Measurements from ENCODE around the gene PPBP.

PPBP gene

DNA sequence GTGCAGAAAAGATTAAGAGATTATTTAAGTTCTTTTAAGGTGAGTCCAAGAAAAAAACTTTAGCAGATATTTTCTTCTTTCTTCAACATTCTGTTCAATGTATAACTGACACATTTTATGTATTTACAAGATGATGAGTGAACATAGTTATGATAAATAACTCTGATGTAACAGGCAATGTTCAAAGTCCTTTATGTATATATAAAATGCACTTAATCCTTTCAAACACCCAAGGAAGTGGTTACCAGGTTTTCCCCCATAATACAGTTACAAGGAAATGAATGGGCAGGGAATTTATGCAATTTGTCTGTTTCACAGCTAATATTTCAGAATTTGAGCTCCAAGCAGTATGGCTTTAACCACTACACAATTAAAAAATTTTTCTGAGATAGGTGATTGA lies 42.3 kb upstream of the PPBP start:
- Histone ChIP-seq H3K27ac (no peak overlapping the region), H3K36me3 (replicated peaks) (no peaks in the 10 kb centered on the region), H3K27me3 (replicated peaks) (no peaks in the 10 kb centered on the region), H3K4me3 (ENCODE audit: low read depth, low read length) (no peak overlapping the region)
- in situ Hi-C loops (cut with HindIII; ENCODE audit: low pct_ligation_motif_present, low sequenced_read_pairs) = no loop called here
- TF ChIP-seq, protein P1, sequence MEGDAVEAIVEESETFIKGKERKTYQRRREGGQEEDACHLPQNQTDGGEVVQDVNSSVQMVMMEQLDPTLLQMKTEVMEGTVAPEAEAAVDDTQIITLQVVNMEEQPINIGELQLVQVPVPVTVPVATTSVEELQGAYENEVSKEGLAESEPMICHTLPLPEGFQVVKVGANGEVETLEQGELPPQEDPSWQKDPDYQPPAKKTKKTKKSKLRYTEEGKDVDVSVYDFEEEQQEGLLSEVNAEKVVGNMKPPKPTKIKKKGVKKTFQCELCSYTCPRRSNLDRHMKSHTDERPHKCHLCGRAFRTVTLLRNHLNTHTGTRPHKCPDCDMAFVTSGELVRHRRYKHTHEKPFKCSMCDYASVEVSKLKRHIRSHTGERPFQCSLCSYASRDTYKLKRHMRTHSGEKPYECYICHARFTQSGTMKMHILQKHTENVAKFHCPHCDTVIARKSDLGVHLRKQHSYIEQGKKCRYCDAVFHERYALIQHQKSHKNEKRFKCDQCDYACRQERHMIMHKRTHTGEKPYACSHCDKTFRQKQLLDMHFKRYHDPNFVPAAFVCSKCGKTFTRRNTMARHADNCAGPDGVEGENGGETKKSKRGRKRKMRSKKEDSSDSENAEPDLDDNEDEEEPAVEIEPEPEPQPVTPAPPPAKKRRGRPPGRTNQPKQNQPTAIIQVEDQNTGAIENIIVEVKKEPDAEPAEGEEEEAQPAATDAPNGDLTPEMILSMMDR (IDR thresholded peaks at IDR 0.05; ENCODE audit: low read depth, low read length, missing control alignments) = no peak
- no peak for DNase-seq

DNA sequence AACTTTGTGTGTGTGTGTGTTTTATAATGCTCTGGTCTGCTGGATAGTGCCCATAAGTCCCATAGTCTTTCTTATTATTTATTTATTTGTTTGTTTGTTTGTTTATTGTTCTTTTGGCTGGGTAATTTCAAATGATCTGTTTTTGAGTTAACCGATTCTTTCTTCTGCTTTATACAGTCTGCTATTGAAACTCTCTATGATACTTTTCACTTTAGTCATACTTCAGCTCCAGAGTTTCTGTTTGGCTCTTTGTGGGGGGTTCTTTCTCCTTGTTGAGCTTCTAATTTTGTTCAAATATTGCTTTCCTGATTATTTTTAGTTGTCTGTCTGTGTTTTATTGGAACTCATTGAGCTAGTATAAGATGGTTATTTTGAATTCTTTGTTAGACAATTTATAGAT lies 40.5 kb upstream of the PPBP start:
- TF ChIP-seq, protein P1 (IDR thresholded peaks at IDR 0.05; ENCODE audit: low read depth, low read length, missing control alignments) = no peak
- H3K4me3 ChIP-seq (ENCODE audit: low read depth, low read length) = no peak overlapping the region
- no peak for DNase-seq
- no peaks in the 10 kb centered on the region for H3K36me3 ChIP-seq (replicated peaks)
- in situ Hi-C loops (cut with HindIII; ENCODE audit: low pct_ligation_motif_present, low sequenced_read_pairs) = no loop called here
- no peak overlapping the region for H3K27ac ChIP-seq
- H3K27me3 ChIP-seq (replicated peaks) = no peaks in the 10 kb centered on the region

DNA sequence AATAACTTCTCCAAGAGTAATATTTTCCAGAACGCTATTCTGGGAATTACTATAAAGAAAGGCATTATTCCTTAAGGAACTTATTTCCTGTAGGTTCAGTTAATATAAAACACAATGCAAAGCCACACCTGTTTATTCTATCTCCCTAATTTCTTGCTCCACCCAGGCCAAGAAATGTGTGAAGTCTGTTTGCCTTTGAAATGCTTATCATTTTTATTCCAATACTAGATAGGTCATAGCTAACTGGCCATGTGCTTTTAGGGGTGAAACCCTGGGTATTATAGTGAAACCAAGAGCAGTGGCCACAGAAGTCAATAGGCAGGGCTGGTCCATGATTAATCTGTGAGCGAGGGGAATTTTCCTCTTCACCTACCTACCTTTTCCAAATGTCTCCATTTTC lies 35.7 kb upstream of the PPBP start:
- Histone ChIP-seq H3K36me3 (replicated peaks) (no peaks in the 10 kb centered on the region), H3K27me3 (replicated peaks) (no peaks in the 10 kb centered on the region), H3K27ac (no peak overlapping the region), H3K4me3 (ENCODE audit: low read depth, low read length) (no peak overlapping the region)
- DNase-seq = no peak
- TF ChIP-seq, protein P1 (IDR thresholded peaks at IDR 0.05; ENCODE audit: low read depth, low read length, missing control alignments) = no peak
- in situ Hi-C loops (cut with HindIII; ENCODE audit: low pct_ligation_motif_present, low sequenced_read_pairs) = no loop called here

DNA sequence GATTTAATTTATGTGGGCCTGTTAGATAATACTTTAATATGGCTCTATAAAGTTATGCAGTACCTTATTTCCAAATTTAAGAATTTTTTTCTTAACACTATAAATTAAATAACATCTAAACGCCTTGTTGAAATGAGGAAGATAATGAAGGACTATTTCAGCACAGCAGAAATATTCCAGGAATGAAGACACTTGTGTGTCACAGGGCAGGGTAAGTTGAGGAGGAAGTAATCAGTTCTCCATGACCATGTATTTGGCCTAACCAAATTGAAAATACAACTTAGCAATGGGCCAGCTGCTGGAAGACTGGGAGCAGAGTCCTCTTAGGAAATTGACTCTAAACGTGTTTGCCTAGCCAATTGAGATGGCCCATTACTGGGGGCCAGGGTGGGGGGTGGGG lies 33.6 kb upstream of the PPBP start:
- TF ChIP-seq, protein P1 (IDR thresholded peaks at IDR 0.05; ENCODE audit: low read depth, low read length, missing control alignments) = no peak
- H3K27me3 ChIP-seq (replicated peaks) = no peaks in the 10 kb centered on the region
- DNase-seq = no peak
- H3K4me3 ChIP-seq (ENCODE audit: low read depth, low read length) = no peak overlapping the region
- H3K36me3 ChIP-seq (replicated peaks) = no peaks in the 10 kb centered on the region
- in situ Hi-C loops (cut with HindIII; ENCODE audit: low pct_ligation_motif_present, low sequenced_read_pairs) = no loop called here
- no peak overlapping the region for H3K27ac ChIP-seq

DNA sequence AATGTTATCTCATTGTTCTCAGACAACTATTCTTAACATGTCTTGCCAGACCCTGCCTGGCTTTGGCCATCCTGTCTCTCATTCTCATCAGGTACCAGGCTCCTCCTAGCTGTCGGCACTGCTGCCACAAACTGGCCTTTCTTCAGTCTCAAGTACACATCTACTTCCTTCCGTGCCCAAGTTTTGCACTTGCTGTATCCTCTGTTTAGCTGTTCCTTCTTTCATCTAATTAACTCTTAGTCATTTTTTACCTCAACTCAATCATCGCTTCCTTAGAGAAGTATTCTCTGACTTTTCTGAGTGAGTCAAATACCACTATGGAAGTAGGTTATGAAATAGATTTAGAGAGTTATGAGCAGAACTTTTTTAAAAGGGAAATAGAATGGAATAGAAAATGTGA lies 30.8 kb upstream of the PPBP start:
- in situ Hi-C loops (cut with HindIII; ENCODE audit: low pct_ligation_motif_present, low sequenced_read_pairs) = no loop called here
- no peak overlapping the region for H3K4me3 ChIP-seq (ENCODE audit: low read depth, low read length)
- no peaks in the 10 kb centered on the region for H3K36me3 ChIP-seq (replicated peaks)
- H3K27me3 ChIP-seq (replicated peaks) = no peaks in the 10 kb centered on the region
- TF ChIP-seq, protein P1 (IDR thresholded peaks at IDR 0.05; ENCODE audit: low read depth, low read length, missing control alignments) = no peak
- DNase-seq = no peak
- no peak overlapping the region for H3K27ac ChIP-seq

DNA sequence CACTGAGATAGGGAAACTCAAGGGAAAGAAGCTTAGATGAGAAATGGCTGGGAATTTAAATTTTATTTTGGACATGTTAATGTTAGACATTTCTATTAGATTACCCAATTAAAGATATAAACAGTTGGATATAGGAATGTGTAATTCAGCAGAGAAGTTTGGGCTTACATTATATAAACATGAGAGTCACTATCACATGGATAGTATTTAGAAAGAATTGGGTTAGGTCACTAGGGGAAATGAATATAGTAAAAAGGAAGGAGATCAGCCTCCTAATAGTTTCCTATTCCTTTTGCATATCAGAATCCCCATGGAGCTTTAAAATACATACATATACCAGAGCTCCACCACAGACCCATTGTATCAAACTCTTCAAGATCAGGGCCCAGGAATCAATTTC lies 30.1 kb upstream of the PPBP start:
- H3K27ac ChIP-seq = no peak overlapping the region
- H3K27me3 ChIP-seq (replicated peaks) = no peaks in the 10 kb centered on the region
- no peak overlapping the region for H3K4me3 ChIP-seq (ENCODE audit: low read depth, low read length)
- no peak for DNase-seq
- no peaks in the 10 kb centered on the region for H3K36me3 ChIP-seq (replicated peaks)
- in situ Hi-C loops (cut with HindIII; ENCODE audit: low pct_ligation_motif_present, low sequenced_read_pairs) = no loop called here
- TF ChIP-seq, protein P1 (IDR thresholded peaks at IDR 0.05; ENCODE audit: low read depth, low read length, missing control alignments) = no peak
